NOMO-1 treated with DMSO at 0.1 percent for 48 hours (cell line): ENCODE measurements around the gene LGALS4.
"Not testable (repeated sequence)": the region's sequence is repeated elsewhere in the genome, so short reads cannot be mapped to it uniquely, and the experiment has no call there.

Experiments
- DNase-seq: peaks from one replicate; lab custom pipeline; 2025; ENCODE audit not compliant: unreplicated experiment; lab: John Stamatoyannopoulos, UW

LGALS4 gene

DNA sequence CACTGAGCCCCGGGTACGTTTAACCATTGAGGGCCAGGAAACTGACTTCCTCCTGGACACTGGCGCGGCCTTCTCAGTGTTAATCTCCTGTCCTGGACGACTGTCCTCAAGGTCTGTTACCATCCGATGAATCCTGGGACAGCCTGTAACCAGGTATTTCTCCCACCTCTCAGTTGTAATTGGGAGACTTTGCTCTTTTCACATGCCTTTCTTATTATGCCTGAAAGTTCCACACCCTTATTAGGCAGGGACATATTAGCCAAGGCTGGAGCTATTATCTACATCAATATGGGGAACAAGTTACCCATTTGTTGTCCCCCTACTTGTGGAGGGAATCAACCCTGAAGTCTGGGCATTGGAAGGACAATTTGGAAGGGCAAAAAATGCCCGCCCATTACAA lies 13.2 kb upstream of the LGALS4 start:
- DNase-seq, result not testable (repeated sequence)

GRCh38 chr19:38821230-38821825 lies 8.6 kb upstream of the LGALS4 start:
- not testable (repeated sequence) for DNase-seq

- DNase-seq, result no peak
Observed at GRCh38 chr19:38819231-38819920, 6.6 kb upstream of the LGALS4 start.

DNA sequence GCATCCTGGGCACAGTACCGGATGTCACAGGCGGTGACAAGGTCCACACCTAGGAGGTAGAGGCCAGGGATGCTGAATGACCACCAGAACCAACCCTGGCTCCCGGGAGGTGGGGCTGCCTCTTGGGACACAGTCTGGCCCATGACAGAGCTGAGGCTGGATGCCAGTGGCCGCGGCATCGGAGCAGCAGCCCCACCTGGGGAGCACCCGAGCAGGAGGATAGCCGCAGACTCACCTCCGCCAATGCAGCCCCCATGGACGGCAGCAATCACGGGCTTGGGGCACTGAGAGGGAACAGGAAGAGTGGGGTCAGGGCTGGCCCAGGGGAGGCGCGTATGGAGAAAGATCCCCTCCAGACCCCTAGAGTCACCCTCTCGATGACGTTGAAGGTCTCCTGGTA lies 4.3 kb upstream of the LGALS4 start:
- DNase-seq, result no peak

DNA sequence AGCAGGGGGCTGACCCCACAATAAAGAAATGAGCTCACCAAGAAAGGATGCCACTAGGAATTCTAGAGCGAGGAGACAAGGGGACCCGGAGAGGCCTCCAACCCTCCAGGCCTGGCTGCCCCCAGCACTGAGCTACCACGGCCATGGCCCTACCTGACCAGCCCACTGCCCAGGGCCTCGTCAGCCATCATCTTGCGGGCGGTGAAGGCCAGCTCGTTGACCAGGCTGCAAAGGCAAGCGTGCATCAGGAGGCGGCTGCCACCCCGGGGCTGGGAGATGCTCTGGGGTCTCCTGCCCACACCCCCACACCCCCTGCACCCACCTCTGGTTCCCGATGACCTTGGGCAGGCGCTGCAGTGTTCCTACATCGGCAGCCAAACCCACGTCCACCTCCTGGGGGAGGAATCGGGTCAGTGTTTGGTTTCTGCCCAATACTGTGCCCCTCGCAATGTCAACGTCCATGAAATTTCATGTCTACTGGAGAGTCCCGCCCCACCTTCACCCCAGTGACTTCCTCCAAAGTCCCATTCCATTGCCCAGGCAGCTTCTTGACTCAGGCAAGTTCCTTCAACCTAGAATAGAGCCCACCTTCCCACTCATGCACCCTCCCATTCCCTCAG lies 3.5 kb upstream of the LGALS4 start:
- no peak for DNase-seq

DNA sequence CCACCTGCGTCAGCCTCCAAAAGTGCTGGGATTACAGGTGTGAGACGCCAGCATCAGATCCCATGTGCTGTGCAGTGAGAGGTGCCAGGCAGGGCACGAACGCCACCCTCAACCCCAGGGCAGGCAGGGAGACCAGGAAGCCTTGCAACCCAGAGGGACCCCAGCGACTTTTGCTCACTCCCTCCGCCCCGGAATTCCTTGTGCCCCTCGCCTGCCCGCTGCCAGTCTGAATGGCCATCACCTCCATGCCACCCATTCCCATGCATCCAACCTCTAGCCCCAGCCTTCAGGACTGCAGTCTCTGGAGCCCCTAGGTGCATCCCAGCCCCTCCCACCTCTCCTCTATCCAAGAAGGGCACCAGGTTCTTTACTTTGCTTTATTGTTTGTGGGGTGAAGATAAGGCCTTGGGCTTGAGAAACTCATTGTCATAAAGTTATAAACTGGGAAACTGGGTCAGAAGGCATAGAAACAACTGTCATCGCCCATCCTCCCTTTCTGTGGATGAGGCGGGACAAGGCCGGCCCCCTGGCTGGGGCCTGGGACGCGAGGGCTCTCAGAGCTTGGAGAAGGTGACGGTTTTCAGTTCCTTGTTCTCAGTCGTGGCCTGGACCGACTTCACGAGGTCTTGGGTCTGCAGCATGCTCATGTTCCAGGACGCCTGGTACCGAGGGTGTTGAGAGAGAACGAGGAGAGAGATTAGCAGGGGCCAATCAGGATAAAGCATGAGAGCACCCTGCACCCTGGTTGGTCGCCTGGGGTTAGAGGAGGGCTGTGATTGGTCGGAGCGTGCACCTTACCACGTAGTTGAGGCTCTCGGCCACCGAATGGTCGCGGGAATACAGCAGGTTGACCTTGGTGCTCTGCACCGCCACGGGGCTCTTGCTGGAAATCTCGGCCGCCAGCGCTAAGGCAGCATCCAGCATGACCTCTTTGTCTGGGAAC lies 2.6 kb upstream of the LGALS4 start:
- DNase-seq, result no peak

- not testable (repeated sequence) for DNase-seq
Observed at GRCh38 chr19:38813932-38814331, 1.2 kb upstream of the LGALS4 start.

GRCh38 chr19:38813323-38813722 lies 578 bp upstream of the LGALS4 start:
- no peak for DNase-seq

- no peak for DNase-seq
Observed at GRCh38 chr19:38812009-38812840, 520 bp downstream of the LGALS4 start.

GRCh38 chr19:38809592-38810252 lies 3.0 kb downstream of the LGALS4 start:
- DNase-seq, result no peak

- no peak for DNase-seq
Observed at GRCh38 chr19:38808741-38809140, 4.0 kb downstream of the LGALS4 start.

GRCh38 chr19:38807374-38808098 lies 5.2 kb downstream of the LGALS4 start:
- DNase-seq, result not testable (repeated sequence)

DNA sequence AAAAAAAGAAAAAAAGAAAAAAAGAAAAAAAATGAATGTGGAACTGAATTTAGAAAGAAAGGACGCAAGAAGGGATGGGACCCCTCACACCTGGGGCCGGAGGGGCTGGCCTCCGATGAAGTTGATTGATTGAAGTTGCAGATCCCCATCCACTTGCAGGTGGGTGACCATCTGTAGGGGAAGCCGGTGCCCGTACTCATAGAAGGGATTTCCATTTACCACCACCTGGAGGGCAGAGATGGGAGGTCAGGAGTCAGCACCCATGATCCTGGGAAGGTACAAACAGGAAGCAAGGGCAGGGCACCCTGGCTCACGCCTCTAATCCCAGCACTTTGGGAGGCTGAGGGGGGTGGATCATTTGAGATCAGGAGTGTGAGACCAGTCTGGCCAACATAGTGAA lies 6.4 kb downstream of the LGALS4 start:
- DNase-seq, result no peak

DNA sequence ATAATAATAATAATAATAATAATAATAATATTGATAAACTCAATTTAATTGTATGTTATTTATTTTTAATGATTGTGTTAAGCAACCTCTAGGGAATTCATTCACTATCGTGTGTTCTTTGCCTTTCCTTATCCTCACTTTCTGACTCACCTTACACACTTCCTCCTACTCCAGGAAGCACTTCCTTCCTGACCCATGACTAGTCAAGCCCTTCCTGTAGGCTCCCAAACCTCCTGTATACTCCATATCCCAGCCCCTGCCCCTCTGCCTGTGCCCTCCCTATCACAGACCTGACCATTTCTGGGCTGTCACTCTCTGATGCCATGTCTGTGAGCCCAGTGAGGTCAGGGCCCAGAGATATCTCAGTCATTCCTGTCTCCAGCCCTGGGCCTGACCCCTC lies 7.6 kb downstream of the LGALS4 start:
- no peak for DNase-seq

DNA sequence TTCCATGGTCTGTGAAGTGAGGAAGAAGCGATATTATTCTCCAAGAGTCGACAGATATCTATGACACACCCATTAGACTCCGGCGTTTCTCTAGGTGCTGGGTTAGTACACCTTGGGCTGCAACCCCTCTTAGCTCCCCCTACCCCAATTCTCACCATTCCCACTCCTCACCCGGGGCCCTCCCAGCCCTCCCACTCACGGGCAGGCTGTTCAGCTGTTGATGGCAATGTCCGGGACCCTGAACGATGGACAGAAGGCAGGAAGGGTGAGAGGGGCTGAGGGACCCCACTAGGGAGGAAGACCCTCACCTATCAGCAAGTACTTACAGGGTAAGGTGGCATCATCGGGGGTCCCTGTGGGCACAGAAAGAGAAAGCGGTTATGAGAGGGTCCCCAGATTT lies 9.2 kb downstream of the LGALS4 start:
- DNase-seq, result no peak

DNA sequence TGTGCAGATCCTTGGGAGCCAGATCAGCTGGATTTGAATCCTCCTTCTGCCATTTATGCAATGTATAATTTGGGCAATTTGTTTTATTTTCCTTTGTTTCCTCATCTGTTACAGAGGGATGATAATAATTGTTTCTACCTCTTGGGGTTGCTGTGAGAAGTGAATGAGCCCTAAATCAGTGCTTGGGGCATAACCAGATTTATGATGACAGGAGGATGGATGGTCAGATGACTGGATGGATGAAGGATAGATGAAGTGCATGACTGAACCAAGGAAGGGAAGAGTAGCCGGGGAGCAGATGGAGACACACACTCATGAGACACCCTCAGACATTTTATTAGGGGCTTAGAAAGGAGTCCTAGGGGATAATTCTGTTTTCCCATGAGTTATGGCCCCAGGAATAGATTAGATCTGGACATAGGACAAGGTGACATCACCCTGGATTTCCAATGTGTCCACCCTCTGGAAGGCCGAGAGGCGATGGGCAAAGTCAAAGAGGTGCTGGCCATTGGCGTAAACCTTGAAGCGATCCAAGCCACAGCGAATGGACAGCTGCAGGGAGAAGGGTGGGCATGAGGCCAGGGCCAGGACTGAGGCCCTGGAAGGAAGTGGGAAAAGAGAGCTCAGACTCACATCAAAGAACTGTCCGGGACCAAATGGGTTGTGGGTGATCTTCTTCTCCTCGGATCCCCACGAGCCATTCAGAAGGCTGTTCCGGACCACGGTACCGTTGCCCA lies 11.2 kb downstream of the LGALS4 start:
- no peak for DNase-seq

DNA sequence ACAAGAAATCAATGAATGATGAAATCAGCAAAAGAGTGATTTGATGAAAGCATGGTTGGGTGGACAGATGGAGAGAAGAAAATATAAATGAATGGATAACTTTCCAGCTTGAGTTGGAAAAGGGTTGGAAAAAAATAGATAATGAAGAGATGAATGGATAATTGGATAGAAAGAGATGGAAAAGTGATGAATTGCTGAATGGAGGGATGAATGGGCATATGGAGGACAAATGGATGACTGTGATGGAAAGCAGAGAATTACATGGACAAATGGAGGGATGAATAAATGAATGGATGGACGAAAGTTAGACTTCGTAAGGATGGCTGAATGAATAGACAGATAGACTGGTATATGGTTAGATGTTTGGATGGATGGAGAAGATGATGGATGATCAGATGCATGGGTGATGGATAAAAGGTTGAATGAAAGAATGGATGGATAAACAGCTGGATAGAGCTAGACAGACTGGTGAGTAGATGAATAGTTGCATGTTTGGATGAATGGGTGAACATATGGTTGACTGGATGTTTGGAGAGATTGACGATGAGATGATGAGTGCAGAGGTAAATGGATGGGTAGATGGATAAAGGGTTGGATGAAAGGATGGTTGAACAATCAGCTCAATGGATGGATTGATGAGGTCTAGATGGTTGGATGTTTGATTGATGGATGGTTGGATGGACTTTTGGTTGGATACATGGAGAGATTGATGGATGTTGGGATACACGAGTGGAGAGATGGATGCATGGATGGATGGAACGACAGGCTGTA lies 12.0 kb downstream of the LGALS4 start:
- DNase-seq, result no peak

DNA sequence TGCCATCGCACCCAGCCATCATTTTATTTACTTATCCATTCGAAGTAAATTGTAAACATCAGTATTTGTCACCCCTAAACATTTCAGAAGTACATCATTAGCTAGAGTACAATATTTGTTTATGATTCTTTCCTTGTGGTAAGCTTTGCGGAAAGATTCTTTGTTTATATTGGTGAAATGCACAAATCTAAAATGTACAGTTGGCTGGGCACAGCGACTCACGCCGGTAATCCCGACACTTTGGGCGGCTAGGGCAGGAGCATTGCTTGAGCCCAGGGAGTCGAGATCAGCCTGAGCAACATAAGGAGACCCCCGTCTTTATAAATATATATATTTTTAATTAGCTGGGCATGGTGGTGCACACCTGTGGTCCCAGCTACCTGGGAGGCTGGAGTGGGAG lies 13.6 kb downstream of the LGALS4 start:
- DNase-seq, result no peak
